ENCODE data around the gene CFAP74. TPM values are rescaled to one million over a fixed set of nuclear protein-coding genes. Genes with fewer than 3 reads are reported as not detected.

The CFAP74 gene
- total and polyA plus RNA-seq, 9 of the 15 experiments (the other 6 are each of a cell fraction or from before 2014, with no cell fraction given): 0.03 to 0.15 (median 0.05) TPM; not detected in 6

GRCh38 chr1:2044510-2045319, 41.1 kb upstream of the CFAP74 start (continued):
- TF ChIP-seq GTF3C2 (IDR thresholded peaks at IDR 0.05; ENCODE audit: borderline replicate concordance, extremely low read depth, insufficient read length): no peak
- TF ChIP-seq GTF2F1 (IDR thresholded peaks at IDR 0.05; ENCODE audit: low read depth, low read length): no peak
- no peak for TF ChIP-seq ZNF511 (CRISPR knock-in tag; IDR thresholded peaks at IDR 0.05)
- no peak for TF ChIP-seq ILF3 (IDR thresholded peaks at IDR 0.05; ENCODE audit: borderline replicate concordance)
- no peak for TF ChIP-seq RFX5 (IDR thresholded peaks at IDR 0.05; ENCODE audit: low read depth, low read length)
- TF ChIP-seq CTCFL (IDR thresholded peaks at IDR 0.05; ENCODE audit: borderline replicate concordance, insufficient read depth, low read depth, low read length, poor library complexity, severe bottlenecking): peak; percentile 28
- TF ChIP-seq DIDO1 (tag; IDR thresholded peaks at IDR 0.05; ENCODE audit: low read depth): no peak
- peak; percentile 81 for TF ChIP-seq L3MBTL2 (IDR thresholded peaks at IDR 0.05)
- no peak for TF ChIP-seq CBFA2T3 (IDR thresholded peaks at IDR 0.05)
- TF ChIP-seq CBFB (CRISPR knock-in tag; IDR thresholded peaks at IDR 0.05): no peak
- TF ChIP-seq CXXC5 (CRISPR knock-in tag; IDR thresholded peaks at IDR 0.05): peak; percentile 58; the same call in 1 of the 2 replicates
- peak in 1 of 2 experiments; percentile 48; a peak in 1 of 4 replicates for TF ChIP-seq TEAD1 (CRISPR knock-in tag; IDR thresholded peaks at IDR 0.05)
- no peak for TF ChIP-seq ETV5 (CRISPR knock-in tag; IDR thresholded peaks at IDR 0.05; ENCODE audit: low read depth)
- TF ChIP-seq HNRNPH1 (optimal IDR thresholded peaks at IDR 0.05; ENCODE audit: low read depth, low read length): no peak
- TF ChIP-seq ZNF57 (CRISPR knock-in tag; IDR thresholded peaks at IDR 0.05): no peak
- TF ChIP-seq HDGF (IDR thresholded peaks at IDR 0.05): no peak
- TF ChIP-seq E4F1 (CRISPR knock-in tag; IDR thresholded peaks at IDR 0.05; ENCODE audit: borderline replicate concordance): no peak
- TF ChIP-seq ZKSCAN1 (IDR thresholded peaks at IDR 0.05; ENCODE audit: low read depth, low read length): no peak
- no peak for TF ChIP-seq SMAD3 (CRISPR knock-in tag; conservative IDR thresholded peaks at IDR 0.05)
- TF ChIP-seq ZNF133 (CRISPR knock-in tag; IDR thresholded peaks at IDR 0.05): no peak
